Stimulated activated CD4-positive, alpha-beta T cell treated with anti-CD3 and anti-CD28 coated beads, Interleukin-4, amount 100 ng/mL, for 4 hours (primary cell): ENCODE results near the gene CZIB.
"Not testable (repeated sequence)": the region's sequence is repeated elsewhere in the genome, so short reads cannot be mapped to it uniquely, and the experiment has no call there.

Experiments
- DNase-seq, 2 experiments: peaks; one replicate each; pipeline ENCODE4 v3.0.0-alpha.2; 2020

Gene CZIB

DNA sequence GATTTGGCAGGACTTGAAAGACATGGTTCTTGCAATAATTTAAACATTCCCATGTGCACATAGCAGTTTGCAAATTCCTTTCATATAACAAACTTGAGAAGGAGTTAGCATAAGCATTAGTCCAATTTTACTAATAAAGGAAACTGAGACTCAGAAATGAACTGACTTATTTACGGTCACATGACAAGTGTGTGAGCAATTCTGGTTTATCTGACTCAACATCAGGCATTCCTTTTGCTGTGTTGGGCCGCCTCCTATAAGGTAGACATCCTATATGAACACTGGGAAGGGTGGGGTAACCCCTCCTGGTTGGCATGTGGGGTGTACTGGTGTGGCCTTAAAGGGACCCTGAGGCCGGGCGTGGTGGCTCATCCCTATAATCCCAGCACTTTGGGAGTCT lies 32.3 kb downstream of the CZIB start:
- no peak for DNase-seq

DNA sequence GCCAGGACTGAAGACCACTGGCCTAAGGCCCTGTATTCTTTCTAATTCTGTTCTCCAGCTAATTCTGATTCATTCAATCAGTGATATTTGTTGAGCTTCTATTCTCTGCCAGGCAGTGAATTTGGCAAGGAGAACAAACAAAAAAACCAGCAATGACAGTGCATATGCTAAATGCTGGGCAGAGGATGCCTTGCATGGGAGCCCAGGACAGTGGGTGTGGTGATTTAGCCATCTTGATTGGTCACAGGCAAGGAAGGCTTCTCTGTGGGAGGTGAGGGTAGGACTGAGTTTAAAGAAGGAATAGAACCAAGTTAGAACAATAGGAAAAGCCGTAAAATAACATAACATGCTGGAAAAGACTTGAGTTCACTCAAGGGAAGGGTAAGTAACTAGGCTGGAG lies 33.0 kb downstream of the CZIB start:
- DNase-seq, result no peak

DNA sequence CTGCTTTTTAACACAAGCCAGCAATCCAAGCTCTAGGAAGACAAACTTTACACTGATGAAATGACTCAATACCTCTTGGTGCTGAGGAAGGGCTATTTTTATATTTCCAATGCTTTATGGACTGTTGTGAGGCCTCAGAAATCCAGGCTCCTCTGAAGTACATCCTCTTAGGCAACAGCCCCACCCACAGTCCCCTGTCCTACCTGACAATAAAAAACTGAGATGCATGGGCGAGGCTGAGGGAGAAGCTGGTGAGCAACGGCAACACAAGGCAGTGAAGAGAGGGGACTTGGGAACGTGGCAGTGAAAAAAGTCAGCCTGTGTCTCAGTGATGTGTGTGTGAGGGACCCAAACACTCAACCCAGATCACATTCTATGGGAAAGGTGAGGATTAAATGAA lies 33.9 kb downstream of the CZIB start:
- DNase-seq, result no peak

DNA sequence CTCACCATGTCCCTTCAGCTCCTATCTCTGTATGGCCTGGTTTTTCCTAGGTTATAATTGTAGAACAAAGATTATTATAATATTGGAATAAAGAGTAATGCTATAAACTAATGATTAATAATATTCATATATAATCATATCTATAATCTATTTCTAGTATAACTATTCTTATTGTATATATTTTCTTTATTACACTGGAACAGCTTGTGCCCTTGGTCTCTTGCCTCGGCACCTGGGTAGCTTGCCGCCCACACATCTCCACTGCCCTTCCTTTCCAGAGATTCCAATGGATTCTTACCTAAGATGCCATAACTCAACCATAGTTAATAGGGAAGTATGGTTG lies 34.5 kb downstream of the CZIB start:
- not testable (repeated sequence) for DNase-seq

DNA sequence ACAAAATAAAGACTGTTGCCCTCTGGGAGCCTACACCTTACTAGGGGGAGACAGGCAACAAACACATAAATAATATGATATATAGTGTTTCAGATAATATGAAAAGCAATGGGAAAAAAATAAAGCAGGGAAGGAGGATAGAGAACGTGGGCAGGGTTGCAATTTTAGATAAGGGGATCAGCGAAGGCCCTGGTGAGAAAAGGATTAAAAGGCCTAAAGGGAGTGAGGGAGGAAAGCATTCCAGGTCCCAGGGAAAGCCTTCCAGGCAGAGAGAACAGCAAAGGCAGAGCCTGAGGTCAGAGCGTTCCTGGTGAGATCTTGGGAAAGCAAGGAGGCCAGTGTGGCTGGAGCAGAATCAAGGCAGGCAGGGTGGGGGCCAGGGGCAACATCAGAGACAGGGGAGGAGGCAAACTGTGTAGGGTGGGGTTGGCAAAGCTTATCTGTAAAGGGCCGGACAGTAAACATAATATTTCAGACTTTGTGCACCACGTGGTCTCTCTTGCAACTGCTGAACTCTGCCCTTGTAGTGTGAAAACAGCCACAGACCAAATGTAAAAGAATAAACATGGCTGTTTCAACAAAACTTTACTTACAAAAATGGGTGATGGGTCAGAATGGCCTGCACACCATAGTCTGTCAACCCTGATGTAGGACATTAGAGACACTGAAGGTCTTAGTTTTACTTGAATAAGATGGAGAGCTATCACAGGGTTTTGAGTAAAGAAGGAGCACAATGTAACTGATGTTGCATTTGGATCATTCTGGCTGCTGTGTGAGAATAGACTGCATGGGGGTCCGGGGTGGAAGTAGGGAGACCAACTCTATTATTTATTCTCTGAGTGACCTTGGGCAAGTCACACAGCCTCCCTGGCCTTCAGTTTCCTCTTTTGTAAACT lies 37.1 kb downstream of the CZIB start:
- no peak for DNase-seq

DNA sequence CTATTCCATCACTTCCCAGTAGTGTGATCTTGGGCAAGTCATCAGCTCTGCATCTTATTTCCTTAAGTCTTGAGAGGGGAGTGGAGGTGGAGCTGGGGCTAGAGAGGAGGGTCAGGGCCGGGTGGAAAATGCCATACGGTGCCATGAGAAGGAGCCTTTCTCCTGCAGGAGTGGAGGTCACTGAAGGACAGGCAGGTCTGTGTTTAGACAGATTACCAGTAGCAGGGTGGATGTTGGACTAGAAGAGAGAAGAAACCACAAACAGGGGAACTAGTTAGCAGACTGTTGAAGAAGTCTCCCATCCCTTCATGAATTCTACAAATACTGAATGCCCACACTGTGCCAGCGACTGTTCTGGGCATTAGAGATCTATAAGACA lies 37.7 kb downstream of the CZIB start:
- DNase-seq, result no peak

DNA sequence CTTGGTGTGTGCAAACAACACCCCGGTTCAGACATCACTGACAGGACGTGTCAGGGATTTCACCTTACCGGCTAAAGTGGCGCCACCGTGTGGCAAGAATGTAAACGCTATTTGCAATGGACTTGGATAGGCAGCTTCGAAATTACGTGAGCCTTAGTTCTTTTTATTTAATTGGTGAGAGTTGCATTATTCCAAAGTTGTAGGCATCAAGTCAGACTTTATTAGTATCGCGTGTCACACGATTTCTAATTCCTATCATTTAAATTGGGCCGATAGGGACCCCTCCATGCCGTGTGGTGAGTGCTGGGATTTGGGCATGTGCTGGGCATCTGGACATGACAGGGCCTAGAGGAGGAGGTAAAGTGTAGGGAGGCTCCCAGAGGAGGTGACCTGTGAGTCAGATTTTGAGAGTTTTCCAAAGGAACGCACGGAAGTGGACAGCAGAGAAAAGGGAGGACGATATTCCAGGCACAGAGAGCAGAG lies 38.3 kb downstream of the CZIB start:
- DNase-seq, result peak; percentile 67 to 78

DNA sequence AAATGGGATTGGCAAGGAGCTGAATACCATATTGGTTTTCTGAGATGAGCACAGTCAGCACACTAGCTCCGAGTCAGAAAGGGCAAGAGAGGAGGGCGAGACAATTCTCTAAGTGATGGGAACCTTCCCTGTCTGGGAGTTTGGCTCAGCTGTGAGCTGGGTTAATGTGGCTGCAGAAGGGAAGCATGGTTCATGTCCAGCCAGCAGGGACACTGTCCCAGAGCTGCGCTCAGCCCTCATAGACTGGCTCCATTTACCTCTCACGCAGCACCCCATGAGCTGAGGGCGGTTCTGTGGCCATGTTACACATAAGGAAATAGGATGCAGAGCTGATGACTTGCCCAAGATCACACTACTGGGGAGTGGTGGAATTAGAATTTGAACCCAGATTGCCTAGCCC lies 39.5 kb downstream of the CZIB start:
- DNase-seq, result no peak

DNA sequence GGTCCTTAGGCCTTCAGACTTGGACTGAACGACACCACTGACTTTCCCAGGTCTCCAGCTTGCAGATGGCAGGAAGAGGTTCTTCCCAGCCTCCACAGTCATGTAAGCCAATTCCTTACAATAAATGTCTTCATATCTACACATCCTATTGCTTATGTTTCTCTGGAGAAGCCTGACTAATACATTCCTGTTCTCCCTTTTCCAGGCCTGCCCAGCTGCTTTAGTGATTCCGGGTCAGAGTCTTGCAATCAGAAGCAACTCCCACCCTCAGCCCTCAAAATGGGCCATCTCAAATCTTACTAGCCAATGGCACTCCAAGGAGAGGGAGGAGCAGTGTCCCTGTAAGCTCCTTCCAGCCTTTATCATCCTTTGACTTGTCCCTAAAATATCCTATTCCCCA lies 40.2 kb downstream of the CZIB start:
- DNase-seq, result no peak

DNA sequence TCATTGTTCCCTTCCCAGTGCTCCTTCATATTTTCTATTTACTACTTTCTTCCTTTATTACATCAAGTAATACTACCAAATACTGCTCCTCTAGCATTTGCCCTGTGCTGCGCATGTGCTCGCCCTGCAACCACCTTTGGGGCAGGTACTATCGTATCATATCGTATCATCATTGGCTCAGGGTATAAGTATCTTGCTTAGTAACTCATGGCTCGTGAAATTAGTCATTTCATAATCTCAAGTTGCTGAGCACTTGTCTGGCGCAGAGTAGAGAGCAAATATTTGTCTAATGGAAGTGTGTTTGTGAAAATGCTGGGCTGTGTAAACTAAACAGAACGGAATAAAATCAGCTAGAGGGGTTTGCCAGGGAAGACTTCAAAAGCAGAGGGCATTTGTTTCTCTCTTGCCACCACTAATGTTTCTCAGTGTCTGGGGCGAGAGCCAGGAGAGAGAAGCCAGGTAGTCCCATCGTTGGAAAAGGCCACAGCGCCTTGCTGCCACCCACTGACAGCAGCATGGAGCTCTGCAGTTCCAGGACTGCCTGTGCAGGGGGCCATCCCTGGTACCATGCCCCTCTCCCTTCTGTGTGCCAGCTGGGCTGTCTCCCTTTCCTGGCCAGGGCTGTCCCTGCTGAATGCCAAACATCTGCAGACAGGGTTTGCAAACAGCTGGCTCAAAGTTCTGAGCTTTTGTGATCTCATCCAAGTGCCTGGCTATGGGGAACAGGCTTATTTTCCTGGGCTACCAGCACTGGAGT lies 43.8 kb downstream of the CZIB start:
- no peak for DNase-seq

DNA sequence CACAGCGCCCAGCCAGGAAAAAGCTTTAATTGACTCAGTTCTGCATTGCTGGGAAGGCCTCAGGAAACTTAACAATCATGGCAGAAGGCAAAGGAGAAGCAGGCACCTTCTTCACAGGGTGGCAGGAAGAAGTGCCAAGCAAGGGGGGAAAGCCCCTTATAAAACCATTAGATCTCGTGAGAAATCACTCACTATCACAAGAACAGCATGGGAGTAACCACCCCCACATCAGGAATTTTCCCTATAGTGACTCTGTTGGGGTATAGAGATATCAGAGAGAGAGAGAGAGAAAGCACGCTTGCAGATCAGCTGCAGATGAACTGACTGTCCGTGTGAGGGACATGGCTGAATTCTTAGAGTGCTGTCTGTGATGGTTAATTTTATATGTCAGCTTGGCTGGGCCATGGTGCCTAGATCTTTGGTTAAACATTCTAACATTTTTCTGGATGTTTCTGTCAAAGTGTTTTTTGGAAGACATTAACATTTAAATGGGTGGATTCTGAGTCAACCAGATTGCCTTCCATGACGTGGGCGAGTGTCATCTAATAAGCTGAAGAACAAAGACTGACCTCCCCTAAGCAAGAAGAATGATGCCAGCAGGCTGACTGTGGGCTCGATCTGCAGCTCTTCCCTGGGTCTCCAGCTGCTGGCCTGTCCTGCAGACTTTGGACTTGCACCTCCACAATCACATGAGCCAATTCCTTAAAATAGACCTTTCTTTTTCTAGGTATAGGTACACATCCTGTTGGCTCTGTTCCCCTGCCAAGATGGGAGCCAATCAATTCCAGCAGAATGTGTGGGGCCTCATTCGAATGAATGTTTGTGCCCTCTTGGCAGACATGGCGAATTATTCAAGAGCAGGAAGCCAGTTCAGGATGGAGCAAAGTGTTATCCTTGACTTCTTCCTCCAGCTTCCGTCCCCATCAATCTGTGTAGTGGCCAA lies 45.2 kb downstream of the CZIB start:
- no peak for DNase-seq

DNA sequence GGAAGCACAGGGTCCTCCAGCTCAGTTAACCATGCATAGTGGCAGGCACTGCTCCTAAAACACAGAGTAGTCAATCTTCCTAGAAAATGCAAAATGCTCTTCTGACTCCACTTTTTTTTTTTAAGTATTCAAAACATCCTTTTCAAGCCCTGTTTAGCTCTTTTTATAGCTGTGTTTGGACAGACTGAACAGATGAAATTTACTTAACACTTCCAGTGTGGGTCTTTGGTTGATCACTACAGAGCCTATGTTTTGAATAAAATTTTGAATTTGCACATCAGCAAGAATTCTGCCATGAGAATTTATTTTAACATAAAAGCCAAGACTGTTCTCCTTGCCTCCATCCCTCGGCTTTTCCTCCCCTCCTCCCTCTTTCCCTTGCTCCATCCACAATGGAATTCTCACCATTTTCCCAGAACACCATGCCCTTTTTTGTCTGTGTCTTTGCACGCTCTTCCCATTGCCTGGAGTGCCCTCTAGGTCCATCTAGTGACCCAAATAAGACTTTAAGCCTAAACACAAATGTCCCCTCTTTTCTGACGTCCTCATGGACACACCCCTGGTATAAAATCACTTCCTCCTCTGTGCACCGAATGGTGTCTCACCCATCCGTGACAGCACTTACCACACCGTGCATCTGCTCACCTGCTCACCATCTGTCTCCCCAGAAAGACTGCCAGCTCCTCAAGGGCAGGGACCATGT lies 47.9 kb downstream of the CZIB start:
- DNase-seq, result no peak

DNA sequence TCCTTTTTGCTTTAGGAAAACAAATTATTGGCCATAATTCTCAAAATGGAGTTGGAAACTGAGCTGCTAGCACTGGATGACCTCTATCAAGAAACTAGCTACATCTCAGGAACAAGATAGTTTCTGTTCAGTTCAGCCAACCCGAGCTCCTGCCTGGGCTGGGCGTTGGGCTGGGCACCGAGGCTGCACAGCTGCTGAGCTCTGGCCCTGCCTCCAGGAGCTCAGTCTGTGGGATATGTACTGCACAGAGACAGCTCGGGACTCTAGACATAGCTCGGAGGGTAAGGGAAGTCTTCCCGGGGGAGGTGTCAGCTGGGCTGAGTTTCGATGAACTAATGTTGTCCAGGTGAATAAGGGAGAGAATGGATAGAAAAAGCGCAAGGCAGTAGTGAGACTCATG lies 53.5 kb downstream of the CZIB start:
- no peak for DNase-seq

DNA sequence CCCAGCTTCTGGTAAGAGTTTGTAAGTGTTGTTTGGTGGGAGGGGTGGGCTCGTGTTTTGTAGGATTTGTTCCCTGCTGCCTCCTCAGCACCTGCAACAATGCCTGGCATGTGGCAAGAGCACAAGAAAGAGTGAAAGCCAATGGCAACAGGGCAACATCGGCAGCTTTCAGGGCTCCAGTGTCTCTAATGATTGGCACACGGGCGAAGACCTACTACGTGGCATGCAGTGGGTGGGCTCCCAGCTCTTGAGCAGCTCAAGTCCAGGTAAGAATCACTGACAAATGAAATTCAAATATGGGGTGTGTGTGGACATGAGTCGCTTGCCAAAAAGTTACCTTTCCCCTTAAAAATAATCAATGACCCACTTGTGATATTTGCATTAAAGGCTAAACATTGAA lies 54.1 kb downstream of the CZIB start:
- no peak for DNase-seq

DNA sequence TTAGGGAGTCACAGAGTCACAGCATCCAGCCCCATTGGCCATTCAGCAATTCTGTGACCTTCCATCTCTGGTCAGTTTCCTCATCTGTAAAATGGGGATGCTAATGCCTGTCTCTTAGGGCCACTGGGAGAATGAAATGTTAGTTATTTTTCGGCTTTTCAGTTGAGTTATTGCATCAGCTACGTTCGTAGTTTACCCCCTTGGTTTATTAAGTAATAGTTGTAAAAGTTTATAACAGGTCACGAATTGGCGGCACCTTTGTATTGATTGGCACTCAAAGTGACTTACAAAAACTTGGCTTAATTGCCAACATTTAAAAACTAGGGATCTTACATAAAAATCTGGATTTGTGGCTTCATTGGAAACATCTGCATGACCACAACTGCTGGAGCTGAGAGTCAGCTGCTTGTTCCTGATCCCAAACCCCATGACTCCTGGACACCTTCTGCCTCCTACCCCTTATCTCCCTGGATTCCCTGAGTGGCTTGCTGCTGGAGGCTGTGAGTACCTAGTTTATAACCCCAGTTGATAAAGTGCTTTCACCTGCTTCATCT lies 54.9 kb downstream of the CZIB start:
- DNase-seq, result no peak
